Fibroblast of lung (primary cell): ENCODE results near the gene COA6. TPM values are rescaled to one million over a fixed set of nuclear protein-coding genes. Genes with fewer than 3 reads are reported as not detected.
A peak's percentile ranks its signal among the peaks of the same experiment; 100 is the strongest.

Source experiments
- DNase-seq, 2 donors: peaks; one replicate each; pipeline versions ENCODE4 v3.0.0 to v3.0.0-alpha.2; 2010; ENCODE audit warnings: low read depth in 2 of 2
- H2AFZ ChIP-seq: 2 replicates; pipeline ENCODE4 v1.5.1; 2012; ENCODE audit warnings: low read length, control low read depth, inconsistent platforms
- H3K27ac ChIP-seq: 2 replicates; pipeline ENCODE4 v1.5.1; 2011; ENCODE audit warnings: low read length, control low read depth; ENCODE audit not compliant: insufficient read depth
- H3K27me3 ChIP-seq: 2 replicates; pipeline ENCODE4 v1.5.1; 2011; ENCODE audit warnings: mild to moderate bottlenecking, low read length; ENCODE audit not compliant: control insufficient read depth, insufficient read depth
- H3K36me3 ChIP-seq: 2 replicates; pipeline ENCODE4 v1.5.1; 2011; ENCODE audit warnings: low read length; ENCODE audit not compliant: control insufficient read depth, insufficient read depth
- H3K4me1 ChIP-seq: 2 replicates; pipeline ENCODE4 v1.5.1; 2011; ENCODE audit warnings: low read length; ENCODE audit not compliant: control insufficient read depth, insufficient read depth; ENCODE audit errors: extremely low read depth
- H3K4me2 ChIP-seq: 2 replicates; pipeline ENCODE4 v1.5.1; 2011; ENCODE audit warnings: low read length, control low read depth; ENCODE audit not compliant: insufficient read depth; ENCODE audit errors: extremely low read depth
- H3K4me3 ChIP-seq, 4 experiments: fragments of 200-600 bp in 1 of 4; sonication (generic) in 1 of 4; replicated peaks in 1 of 4; 2 replicates each; pipeline ENCODE4 v1.5.1; 2011 to 2016; ENCODE audit warnings: low read length in 4 of 4, low read depth in 3 of 4, mild to moderate bottlenecking in 3 of 4, control low read depth in 2 of 4, inconsistent platforms in 1 of 4, mixed read lengths in 1 of 4; ENCODE audit not compliant: insufficient read depth in 1 of 4; ENCODE audit errors: control extremely low read depth in 1 of 4
- H3K79me2 ChIP-seq: 2 replicates; pipeline ENCODE4 v1.5.1; 2012; ENCODE audit warnings: mild to moderate bottlenecking, low read length, inconsistent platforms; ENCODE audit not compliant: control insufficient read depth, insufficient read depth
- H3K9ac ChIP-seq: 2 replicates; pipeline ENCODE4 v1.5.1; 2011; ENCODE audit warnings: mild to moderate bottlenecking, low read length, control low read depth; ENCODE audit not compliant: insufficient read depth
- H3K9me3 ChIP-seq: 2 replicates; pipeline ENCODE4 v1.5.1; 2012; ENCODE audit warnings: low read depth, low read length; ENCODE audit not compliant: control insufficient read depth, insufficient read depth
- H4K20me1 ChIP-seq: 2 replicates; pipeline ENCODE4 v1.5.1; 2011; ENCODE audit warnings: low read length; ENCODE audit not compliant: control insufficient read depth, insufficient read depth; ENCODE audit errors: extremely low read depth
- CTCF ChIP-seq, 2 donors: IDR thresholded peaks in 1 of 2; conservative IDR thresholded peaks in 1 of 2; 1 replicate in 1 of 2; 2 replicates in 1 of 2; pipeline ENCODE4 v1.5.1; 2011 to 2012; ENCODE audit warnings: low read length in 2 of 2, control low read depth in 1 of 2, inconsistent platforms in 1 of 2, low read depth in 1 of 2, mild to moderate bottlenecking in 1 of 2
- EZH2 ChIP-seq: IDR thresholded peaks from 2 replicates; pipeline ENCODE4 v1.5.1; 2012; ENCODE audit warnings: low read length, control low read depth, mild to moderate bottlenecking; ENCODE audit errors: missing control alignments
- polyA plus RNA-seq, 2 donors: library from polyadenylated mRNA; depleted of rRNA in 1 of 2; stranded (reverse) in 1 of 2; unstranded in 1 of 2; fragments of >200 nt; gene quantifications; 2 replicates each; pipeline ENCODE4 v1.2.1, GENCODE V29; 2011 to 2012; ENCODE audit warnings: missing spikeins in 1 of 2
- total RNA-seq: library from RNA; depleted of rRNA; stranded (reverse); fragments of >200 nt; gene quantifications from 2 replicates; pipeline ENCODE4 v1.2.1, GENCODE V29; 2014

The COA6 gene
- total and polyA plus RNA-seq, 2 donors (not counting 1 experiment from before 2014, with no cell fraction given) = 21.7 to 27.7 TPM

- Histone ChIP-seq H3K9ac (no peak overlapping the region), H3K36me3 (no peaks in the 10 kb centered on the region), H3K9me3 (no peaks in the 10 kb centered on the region), H3K4me1 (no peaks in the 10 kb centered on the region), H3K79me2 (no peaks in the 10 kb centered on the region), H4K20me1 (no peaks in the 10 kb centered on the region), H2AFZ (no peak overlapping the region), H3K4me3 (no peak overlapping the region), H3K27ac (no peak overlapping the region), H3K27me3 (no peaks in the 10 kb centered on the region), H3K4me2 (no peak overlapping the region)
- no peak for TF ChIP-seq EZH2
- TF ChIP-seq CTCF (conservative IDR thresholded peaks at IDR 0.05 in 1 of 2, IDR thresholded peaks at IDR 0.05 in 1 of 2; ENCODE audit: low read depth in 1 of 2, low read length in 2 of 2) = peak; percentile 16 to 21
- peak in 1 of 2 donors; percentile 21 for DNase-seq
Measured at GRCh38 chr1:234409328-234409727, 36.1 kb downstream of the COA6 start.

GRCh38 chr1:234412830-234413229 is 39.6 kb downstream of the COA6 start:
- Histone ChIP-seq H3K79me2 (no peaks in the 10 kb centered on the region), H3K36me3 (no peaks in the 10 kb centered on the region), H2AFZ (no peak overlapping the region), H3K27ac (no peak overlapping the region), H3K4me3 (no peak overlapping the region), H3K27me3 (no peaks in the 10 kb centered on the region), H3K4me2 (no peak overlapping the region), H3K9me3 (no peaks in the 10 kb centered on the region), H3K9ac (no peak overlapping the region), H4K20me1 (no peaks in the 10 kb centered on the region), H3K4me1 (no peaks in the 10 kb centered on the region)
- DNase-seq = no peak
- TF ChIP-seq CTCF (conservative IDR thresholded peaks at IDR 0.05 in 1 of 2, IDR thresholded peaks at IDR 0.05 in 1 of 2; ENCODE audit: low read depth in 1 of 2, low read length in 2 of 2) (no peak), EZH2 (no peak)

- Histone ChIP-seq H3K79me2 (no peaks in the 10 kb centered on the region), H3K27ac (no peak overlapping the region), H3K4me2 (no peak overlapping the region), H3K4me3 (no peak overlapping the region), H3K27me3 (no peaks in the 10 kb centered on the region), H3K4me1 (no peaks in the 10 kb centered on the region), H4K20me1 (no peaks in the 10 kb centered on the region), H3K9me3 (no peaks in the 10 kb centered on the region), H3K36me3 (no peaks in the 10 kb centered on the region), H2AFZ (no peak overlapping the region), H3K9ac (no peak overlapping the region)
- DNase-seq = no peak
- TF ChIP-seq CTCF (conservative IDR thresholded peaks at IDR 0.05 in 1 of 2, IDR thresholded peaks at IDR 0.05 in 1 of 2; ENCODE audit: low read depth in 1 of 2, low read length in 2 of 2) = no peak
- no peak for TF ChIP-seq EZH2
Measured at GRCh38 chr1:234413485-234413884, 40.2 kb downstream of the COA6 start.
